ENCODE results near the gene CMIP. TPM values are rescaled to one million over a fixed set of nuclear protein-coding genes. Genes with fewer than 3 reads are reported as not detected.
"Not testable (repeated sequence)": the region's sequence is repeated elsewhere in the genome, so short reads cannot be mapped to it uniquely, and the experiment has no call there.

CMIP gene
- total RNA-seq: 27.8 TPM

- peak; percentile 54 for DNase-seq
These were observed at the start of gene CMIP for GRCh38 chr16:81444448-81445121. Gene CMIP (plus strand): TSS chr16:81444808.

- DNase-seq: no peak
These were observed 49.5 kb upstream of the CMIP start for GRCh38 chr16:81394966-81395655.

GRCh38 chr16:81397058-81397878, 47.3 kb upstream of the CMIP start:
- DNase-seq: no peak

- DNase-seq: no peak
These were observed 46.6 kb upstream of the CMIP start for GRCh38 chr16:81397879-81398520.

GRCh38 chr16:81399909-81400308, 44.7 kb upstream of the CMIP start:
- no peak for DNase-seq

GRCh38 chr16:81401035-81401950, 43.3 kb upstream of the CMIP start:
- DNase-seq: no peak

- DNase-seq: no peak
These were observed 41.4 kb upstream of the CMIP start for GRCh38 chr16:81403208-81403600.

- DNase-seq: peak; percentile 32
These were observed 40.8 kb upstream of the CMIP start for GRCh38 chr16:81403601-81404391.

GRCh38 chr16:81405002-81405401, 39.6 kb upstream of the CMIP start:
- DNase-seq: not testable (repeated sequence)

GRCh38 chr16:81405702-81406113, 38.9 kb upstream of the CMIP start:
- no peak for DNase-seq

- DNase-seq: no peak
These were observed 36.1 kb upstream of the CMIP start for GRCh38 chr16:81408409-81408950.

- DNase-seq: no peak
These were observed 35.5 kb upstream of the CMIP start for GRCh38 chr16:81409016-81409556.

GRCh38 chr16:81410643-81411293, 33.8 kb upstream of the CMIP start:
- no peak for DNase-seq

- no peak for DNase-seq
These were observed 31.2 kb upstream of the CMIP start for GRCh38 chr16:81413245-81413990.

GRCh38 chr16:81415751-81416150, 28.9 kb upstream of the CMIP start:
- no peak for DNase-seq

GRCh38 chr16:81416749-81417148, 27.9 kb upstream of the CMIP start:
- no peak for DNase-seq

GRCh38 chr16:81417210-81417609, 27.4 kb upstream of the CMIP start:
- DNase-seq: no peak

- no peak for DNase-seq
These were observed 24.8 kb upstream of the CMIP start for GRCh38 chr16:81419806-81420205.

- no peak for DNase-seq
These were observed 23.5 kb upstream of the CMIP start for GRCh38 chr16:81421126-81421525.
